Coronary artery (tissue), 2 donors: ENCODE results near the gene NFKB1.
"Not testable (repeated sequence)": the region's sequence is repeated elsewhere in the genome, so short reads cannot be mapped to it uniquely, and the experiment has no call there.

Experiments
- DNase-seq: peaks from one replicate; pipeline ENCODE4 v3.0.0-alpha.2; 2017; ENCODE audit warnings: low spot score
- H3K27ac ChIP-seq, 2 donors: fragments of 200-600 bp; sonication (generic); one replicate each; pipeline ENCODE4 v1.5.1; 2016 to 2019
- H3K4me3 ChIP-seq: fragments of 200-600 bp; sonication (generic); 2 replicates; pipeline ENCODE4 v1.5.1; 2016; ENCODE audit warnings: mild to moderate bottlenecking, moderate library complexity
- CTCF ChIP-seq: fragments of 200-600 bp; sonication (generic); IDR thresholded peaks from one replicate; pipeline ENCODE4 v1.5.1; 2019; ENCODE audit warnings: antibody characterized with exemption

Gene NFKB1

GRCh38 chr4:102469806-102470205 lies 31.4 kb upstream of the NFKB1 start:
- no peak for DNase-seq
- no peak for TF ChIP-seq CTCF
- Histone ChIP-seq H3K4me3 (no peak overlapping the region), H3K27ac (no peak overlapping the region)

- no peak for DNase-seq
- Histone ChIP-seq H3K27ac (no peak overlapping the region), H3K4me3 (no peak overlapping the region)
- no peak for TF ChIP-seq CTCF
These were observed 28.6 kb upstream of the NFKB1 start for GRCh38 chr4:102472441-102473013.

- no peak for TF ChIP-seq CTCF
- H3K27ac ChIP-seq, result no peak overlapping the region
- no peak for DNase-seq
- no peak overlapping the region for H3K4me3 ChIP-seq
These were observed 27.7 kb upstream of the NFKB1 start for GRCh38 chr4:102473476-102473875.

GRCh38 chr4:102474736-102475504 lies 26.2 kb upstream of the NFKB1 start:
- TF ChIP-seq CTCF, result no peak
- no peak for DNase-seq
- no peak overlapping the region for H3K27ac ChIP-seq
- H3K4me3 ChIP-seq, result no peak overlapping the region

- H3K4me3 ChIP-seq, result no peak overlapping the region
- no peak for TF ChIP-seq CTCF
- H3K27ac ChIP-seq, result no peak overlapping the region
- DNase-seq, result no peak
These were observed 23.5 kb upstream of the NFKB1 start for GRCh38 chr4:102477657-102478056.

- DNase-seq, result no peak
- no peak for TF ChIP-seq CTCF
- no peak overlapping the region for H3K4me3 ChIP-seq
- H3K27ac ChIP-seq, result no peak overlapping the region
These were observed 23.0 kb upstream of the NFKB1 start for GRCh38 chr4:102478186-102478585.

- H3K27ac ChIP-seq, DNase-seq, H3K4me3 ChIP-seq: not testable (repeated sequence)
These were observed 21.3 kb upstream of the NFKB1 start for GRCh38 chr4:102479832-102480231.
